ENCODE measurements around the gene CCL13. TPM values are rescaled to one million over a fixed set of nuclear protein-coding genes. Genes with fewer than 3 reads are reported as not detected.

CCL13 gene
- polyA plus RNA-seq, 1 experiment, result 0.22 TPM

DNA sequence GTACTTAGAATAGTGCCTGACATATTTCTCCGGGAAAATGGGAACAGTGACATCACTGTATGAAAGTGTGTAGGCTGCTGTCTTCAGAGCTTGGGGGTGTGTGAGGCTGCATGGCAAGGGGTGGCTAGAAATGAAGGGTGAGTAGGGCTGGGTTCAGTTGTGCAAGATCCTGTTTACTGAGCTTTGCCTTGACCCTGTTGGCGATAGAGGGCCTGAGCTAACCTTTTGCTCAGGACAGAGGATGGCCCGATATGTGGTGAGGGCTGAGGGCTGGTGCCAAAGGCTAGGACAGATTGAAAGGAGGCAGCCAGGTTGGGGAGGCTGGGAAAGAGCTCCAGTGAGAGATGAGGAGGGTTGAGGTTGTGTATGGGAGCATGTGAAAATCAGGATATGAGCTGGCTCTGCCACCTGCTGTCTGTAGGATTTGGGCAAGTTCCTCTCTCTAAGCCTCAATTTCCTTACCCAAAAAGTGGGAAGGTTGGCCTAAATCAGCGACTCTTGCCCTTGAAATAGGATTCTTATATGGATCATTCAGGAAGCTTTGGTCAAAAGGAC lies 12.7 kb downstream of the CCL13 start:
- Histone ChIP-seq H3K4me3 (ENCODE audit: low read depth, low read length) (no peak overlapping the region), H3K27me3 (ENCODE audit: control insufficient read depth, insufficient read depth, low read length) (peaks cover 4% of the 10 kb centered on the region; the same call in 1 of the 2 replicates), H3K36me3 (ENCODE audit: control insufficient read depth, insufficient read depth, low read length) (no peaks in the 10 kb centered on the region)
- DNase-seq (ENCODE audit: low read depth), result no peak
- TF ChIP-seq, protein P1, sequence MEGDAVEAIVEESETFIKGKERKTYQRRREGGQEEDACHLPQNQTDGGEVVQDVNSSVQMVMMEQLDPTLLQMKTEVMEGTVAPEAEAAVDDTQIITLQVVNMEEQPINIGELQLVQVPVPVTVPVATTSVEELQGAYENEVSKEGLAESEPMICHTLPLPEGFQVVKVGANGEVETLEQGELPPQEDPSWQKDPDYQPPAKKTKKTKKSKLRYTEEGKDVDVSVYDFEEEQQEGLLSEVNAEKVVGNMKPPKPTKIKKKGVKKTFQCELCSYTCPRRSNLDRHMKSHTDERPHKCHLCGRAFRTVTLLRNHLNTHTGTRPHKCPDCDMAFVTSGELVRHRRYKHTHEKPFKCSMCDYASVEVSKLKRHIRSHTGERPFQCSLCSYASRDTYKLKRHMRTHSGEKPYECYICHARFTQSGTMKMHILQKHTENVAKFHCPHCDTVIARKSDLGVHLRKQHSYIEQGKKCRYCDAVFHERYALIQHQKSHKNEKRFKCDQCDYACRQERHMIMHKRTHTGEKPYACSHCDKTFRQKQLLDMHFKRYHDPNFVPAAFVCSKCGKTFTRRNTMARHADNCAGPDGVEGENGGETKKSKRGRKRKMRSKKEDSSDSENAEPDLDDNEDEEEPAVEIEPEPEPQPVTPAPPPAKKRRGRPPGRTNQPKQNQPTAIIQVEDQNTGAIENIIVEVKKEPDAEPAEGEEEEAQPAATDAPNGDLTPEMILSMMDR (IDR thresholded peaks at IDR 0.05; ENCODE audit: insufficient read depth, low read depth, low read length), result no peak
- CTCF ChIA-PET, result interaction anchor here (0.5 to 3.1 kb wide), 4 partner anchors 8 to 176 kb away, joined by 3 to 11 read pairs (median 6); no protein-coding TSS in a partner anchor
- POLR2A ChIA-PET, result no interaction called here

DNA sequence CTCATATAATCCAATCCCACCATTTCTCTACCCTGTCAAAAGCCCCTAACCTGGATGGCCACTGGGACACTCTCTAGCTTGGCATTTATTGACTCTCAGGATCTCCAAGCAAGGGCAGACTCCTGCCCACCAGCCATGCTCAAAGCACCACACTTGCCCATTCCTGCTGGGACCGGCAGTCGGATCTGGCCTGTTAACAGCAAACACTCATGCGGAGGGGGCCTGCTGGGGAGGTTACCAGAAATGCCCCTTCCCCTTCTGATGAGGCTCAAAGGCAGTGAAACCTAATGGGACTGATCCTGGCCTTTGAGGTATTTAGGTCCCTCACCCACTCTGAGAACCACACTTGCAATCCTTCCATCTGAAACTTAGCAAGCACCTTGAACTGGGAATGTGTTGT lies 13.3 kb downstream of the CCL13 start:
- no peak overlapping the region for H3K4me3 ChIP-seq (ENCODE audit: low read depth, low read length)
- H3K27me3 ChIP-seq (ENCODE audit: control insufficient read depth, insufficient read depth, low read length), result peaks cover 1% of the 10 kb centered on the region; the same call in 1 of the 2 replicates
- POLR2A ChIA-PET, result no interaction called here
- no peaks in the 10 kb centered on the region for H3K36me3 ChIP-seq (ENCODE audit: control insufficient read depth, insufficient read depth, low read length)
- TF ChIP-seq, protein P1 (IDR thresholded peaks at IDR 0.05; ENCODE audit: insufficient read depth, low read depth, low read length), result no peak
- CTCF ChIA-PET, result interaction anchor here (1.5 to 3.1 kb wide), 2 partner anchors 8 to 169 kb away, joined by 5 to 11 read pairs; no protein-coding TSS in a partner anchor
- no peak for DNase-seq (ENCODE audit: low read depth)

- DNase-seq (ENCODE audit: low read depth), result no peak
- no peak overlapping the region for H3K4me3 ChIP-seq (ENCODE audit: low read depth, low read length)
- peaks cover 1% of the 10 kb centered on the region; the same call in 1 of the 2 replicates for H3K27me3 ChIP-seq (ENCODE audit: control insufficient read depth, insufficient read depth, low read length)
- ChIA-PET POLR2A (no interaction called here), CTCF (interaction anchor here (1.2 to 4.8 kb wide), 4 partner anchors 8 to 170 kb away, joined by 3 to 39 read pairs (median 8); partner anchors contain the start of gene CCL1)
- TF ChIP-seq, protein P1 (IDR thresholded peaks at IDR 0.05; ENCODE audit: insufficient read depth, low read depth, low read length), result no peak
- H3K36me3 ChIP-seq (ENCODE audit: control insufficient read depth, insufficient read depth, low read length), result no peaks in the 10 kb centered on the region
These were observed 14.2 kb downstream of the CCL13 start for GRCh38 chr17:34370376-34370996.

- no peaks in the 10 kb centered on the region for H3K36me3 ChIP-seq (ENCODE audit: control insufficient read depth, insufficient read depth, low read length)
- DNase-seq (ENCODE audit: low read depth), result peak; percentile 18
- no peak overlapping the region for H3K4me3 ChIP-seq (ENCODE audit: low read depth, low read length)
- TF ChIP-seq, protein P1 (IDR thresholded peaks at IDR 0.05; ENCODE audit: insufficient read depth, low read depth, low read length), result no peak
- POLR2A ChIA-PET, result no interaction called here
- CTCF ChIA-PET, result interaction anchor here (1.2 to 4.8 kb wide), 4 partner anchors 9 to 172 kb away, joined by 3 to 39 read pairs (median 4); partner anchors contain the start of gene CCL1
- H3K27me3 ChIP-seq (ENCODE audit: control insufficient read depth, insufficient read depth, low read length), result peaks cover 1% of the 10 kb centered on the region; the same call in 1 of the 2 replicates
These were observed 14.7 kb downstream of the CCL13 start for GRCh38 chr17:34370997-34371395.

DNA sequence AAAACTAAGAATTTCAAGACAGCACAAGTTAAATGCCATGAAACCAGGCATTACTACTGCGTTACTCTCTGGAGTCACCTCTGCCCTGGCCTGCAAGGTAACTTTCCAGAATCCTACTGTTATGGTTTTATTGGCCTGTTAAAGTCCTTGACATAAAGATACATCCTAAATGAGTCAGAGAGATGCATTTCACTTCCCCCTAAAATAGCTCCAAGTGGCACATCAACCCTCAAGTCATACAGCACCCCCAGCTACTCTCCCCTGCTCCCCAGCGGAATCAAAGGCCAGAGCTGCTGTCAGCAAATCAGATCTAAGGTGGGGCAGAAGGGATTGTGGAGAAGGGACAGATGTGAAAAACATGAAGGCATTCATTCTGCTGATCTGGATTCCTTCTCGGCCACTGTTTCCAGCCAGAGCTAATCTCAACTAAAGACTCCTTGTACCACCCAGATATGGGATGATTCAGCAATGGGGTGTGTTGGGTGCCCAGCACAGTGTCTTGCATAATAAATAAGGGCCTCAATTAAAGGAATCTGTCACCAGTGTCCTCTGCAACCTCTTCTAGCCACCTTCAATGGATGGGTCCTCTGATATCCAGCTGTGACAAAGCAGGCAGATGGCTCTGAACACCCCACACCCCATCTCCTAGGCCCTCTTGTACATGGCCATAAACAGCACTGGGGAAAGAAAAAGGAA lies 15.3 kb downstream of the CCL13 start:
- TF ChIP-seq, protein P1 (IDR thresholded peaks at IDR 0.05; ENCODE audit: insufficient read depth, low read depth, low read length), result no peak
- CTCF ChIA-PET, result interaction anchor here (1.2 to 4.8 kb wide), 4 partner anchors 9 to 173 kb away, joined by 3 to 39 read pairs (median 4); partner anchors contain the start of gene CCL1
- Histone ChIP-seq H3K36me3 (ENCODE audit: control insufficient read depth, insufficient read depth, low read length) (no peaks in the 10 kb centered on the region), H3K27me3 (ENCODE audit: control insufficient read depth, insufficient read depth, low read length) (no peaks in the 10 kb centered on the region; the same call in 1 of the 2 replicates), H3K4me3 (ENCODE audit: low read depth, low read length) (no peak overlapping the region)
- DNase-seq (ENCODE audit: low read depth), result no peak
- POLR2A ChIA-PET, result no interaction called here
